NCI-H2171 treated with DMSO at 0.1 percent for 48 hours (cell line): ENCODE results near the gene CNTN1.
"Not testable (repeated sequence)": the region's sequence is repeated elsewhere in the genome, so short reads cannot be mapped to it uniquely, and the experiment has no call there.

Experiments used
- DNase-seq: peaks from one replicate; lab custom pipeline; 2025; lab: John Stamatoyannopoulos, UW

Gene CNTN1

GRCh38 chr12:41045509-41045908, 353.3 kb downstream of the CNTN1 start:
- DNase-seq, result no peak

GRCh38 chr12:41049033-41049432, 356.8 kb downstream of the CNTN1 start:
- no peak for DNase-seq

GRCh38 chr12:41051954-41052353, 359.7 kb downstream of the CNTN1 start:
- DNase-seq, result no peak

- DNase-seq, result no peak
These were observed 360.2 kb downstream of the CNTN1 start for GRCh38 chr12:41052441-41052840.

GRCh38 chr12:41053046-41053445, 360.8 kb downstream of the CNTN1 start:
- DNase-seq, result no peak

- no peak for DNase-seq
These were observed 363.8 kb downstream of the CNTN1 start for GRCh38 chr12:41055875-41056577.

GRCh38 chr12:41058266-41058665, 366.0 kb downstream of the CNTN1 start:
- DNase-seq, result no peak

GRCh38 chr12:41061192-41061591, 369.0 kb downstream of the CNTN1 start:
- no peak for DNase-seq

- no peak for DNase-seq
These were observed 372.2 kb downstream of the CNTN1 start for GRCh38 chr12:41064411-41064810.

GRCh38 chr12:41067941-41068645, 375.9 kb downstream of the CNTN1 start:
- DNase-seq, result no peak

GRCh38 chr12:41073633-41074472, 381.6 kb downstream of the CNTN1 start:
- DNase-seq, result no peak

- no peak for DNase-seq
These were observed 382.2 kb downstream of the CNTN1 start for GRCh38 chr12:41074473-41074769.

GRCh38 chr12:41076114-41076513, 383.9 kb downstream of the CNTN1 start:
- no peak for DNase-seq

GRCh38 chr12:41081241-41081640, 389.0 kb downstream of the CNTN1 start:
- DNase-seq, result not testable (repeated sequence)

- no peak for DNase-seq
These were observed 397.2 kb downstream of the CNTN1 start for GRCh38 chr12:41089438-41089837.

- DNase-seq, result no peak
These were observed 399.9 kb downstream of the CNTN1 start for GRCh38 chr12:41092115-41092514.

- DNase-seq, result no peak
These were observed 404.6 kb downstream of the CNTN1 start for GRCh38 chr12:41096797-41097196.

- no peak for DNase-seq
These were observed 408.3 kb downstream of the CNTN1 start for GRCh38 chr12:41100572-41100971.

GRCh38 chr12:41101806-41102205, 409.6 kb downstream of the CNTN1 start:
- no peak for DNase-seq

- no peak for DNase-seq
These were observed 411.4 kb downstream of the CNTN1 start for GRCh38 chr12:41103614-41104013.

GRCh38 chr12:41106315-41106714, 414.1 kb downstream of the CNTN1 start:
- DNase-seq, result no peak

- peak; percentile 54 for DNase-seq
These were observed 415.8 kb downstream of the CNTN1 start for GRCh38 chr12:41108032-41108431.

- DNase-seq, result no peak
These were observed 420.7 kb downstream of the CNTN1 start for GRCh38 chr12:41112903-41113302.
